ENCODE measurements around the gene ALKBH2. TPM values are rescaled to one million over a fixed set of nuclear protein-coding genes. Genes with fewer than 3 reads are reported as not detected.
A peak's percentile ranks its signal among the peaks of the same experiment; 100 is the strongest.

Gene ALKBH2
- total RNA-seq, 1 donor from 2014 or later = 17.4 TPM

GRCh38 chr12:109134186-109134917, 41.1 kb upstream of the ALKBH2 start:
- no peak overlapping the region for H3K4me3 Mint-ChIP-seq (ENCODE audit: unreplicated experiment)
- no peaks in the 10 kb centered on the region for H3K36me3 Mint-ChIP-seq (ENCODE audit: unreplicated experiment)
- no peak for DNase-seq (ENCODE audit: extremely low spot score, unreplicated experiment)
- peaks cover 16% of the 10 kb centered on the region for H3K9me3 Mint-ChIP-seq (ENCODE audit: unreplicated experiment)
- H3K27ac Mint-ChIP-seq (ENCODE audit: unreplicated experiment) = no peak overlapping the region
- H3K27me3 Mint-ChIP-seq (ENCODE audit: unreplicated experiment) = peaks cover 32% of the 10 kb centered on the region
- TF ChIP-seq, protein P1, sequence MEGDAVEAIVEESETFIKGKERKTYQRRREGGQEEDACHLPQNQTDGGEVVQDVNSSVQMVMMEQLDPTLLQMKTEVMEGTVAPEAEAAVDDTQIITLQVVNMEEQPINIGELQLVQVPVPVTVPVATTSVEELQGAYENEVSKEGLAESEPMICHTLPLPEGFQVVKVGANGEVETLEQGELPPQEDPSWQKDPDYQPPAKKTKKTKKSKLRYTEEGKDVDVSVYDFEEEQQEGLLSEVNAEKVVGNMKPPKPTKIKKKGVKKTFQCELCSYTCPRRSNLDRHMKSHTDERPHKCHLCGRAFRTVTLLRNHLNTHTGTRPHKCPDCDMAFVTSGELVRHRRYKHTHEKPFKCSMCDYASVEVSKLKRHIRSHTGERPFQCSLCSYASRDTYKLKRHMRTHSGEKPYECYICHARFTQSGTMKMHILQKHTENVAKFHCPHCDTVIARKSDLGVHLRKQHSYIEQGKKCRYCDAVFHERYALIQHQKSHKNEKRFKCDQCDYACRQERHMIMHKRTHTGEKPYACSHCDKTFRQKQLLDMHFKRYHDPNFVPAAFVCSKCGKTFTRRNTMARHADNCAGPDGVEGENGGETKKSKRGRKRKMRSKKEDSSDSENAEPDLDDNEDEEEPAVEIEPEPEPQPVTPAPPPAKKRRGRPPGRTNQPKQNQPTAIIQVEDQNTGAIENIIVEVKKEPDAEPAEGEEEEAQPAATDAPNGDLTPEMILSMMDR (IDR thresholded peaks at IDR 0.05) = peak; percentile 49
- H3K4me1 Mint-ChIP-seq (ENCODE audit: unreplicated experiment) = peaks cover 2% of the 10 kb centered on the region

GRCh38 chr12:109131154-109132050, 38.1 kb upstream of the ALKBH2 start:
- H3K27ac Mint-ChIP-seq (ENCODE audit: unreplicated experiment) = no peak overlapping the region
- TF ChIP-seq, protein P1 (IDR thresholded peaks at IDR 0.05) = no peak
- H3K27me3 Mint-ChIP-seq (ENCODE audit: unreplicated experiment) = peaks cover 28% of the 10 kb centered on the region
- no peak overlapping the region for H3K4me3 Mint-ChIP-seq (ENCODE audit: unreplicated experiment)
- peaks cover 2% of the 10 kb centered on the region for H3K4me1 Mint-ChIP-seq (ENCODE audit: unreplicated experiment)
- no peak for DNase-seq (ENCODE audit: extremely low spot score, unreplicated experiment)
- peaks cover 10% of the 10 kb centered on the region for H3K9me3 Mint-ChIP-seq (ENCODE audit: unreplicated experiment)
- no peaks in the 10 kb centered on the region for H3K36me3 Mint-ChIP-seq (ENCODE audit: unreplicated experiment)

DNA sequence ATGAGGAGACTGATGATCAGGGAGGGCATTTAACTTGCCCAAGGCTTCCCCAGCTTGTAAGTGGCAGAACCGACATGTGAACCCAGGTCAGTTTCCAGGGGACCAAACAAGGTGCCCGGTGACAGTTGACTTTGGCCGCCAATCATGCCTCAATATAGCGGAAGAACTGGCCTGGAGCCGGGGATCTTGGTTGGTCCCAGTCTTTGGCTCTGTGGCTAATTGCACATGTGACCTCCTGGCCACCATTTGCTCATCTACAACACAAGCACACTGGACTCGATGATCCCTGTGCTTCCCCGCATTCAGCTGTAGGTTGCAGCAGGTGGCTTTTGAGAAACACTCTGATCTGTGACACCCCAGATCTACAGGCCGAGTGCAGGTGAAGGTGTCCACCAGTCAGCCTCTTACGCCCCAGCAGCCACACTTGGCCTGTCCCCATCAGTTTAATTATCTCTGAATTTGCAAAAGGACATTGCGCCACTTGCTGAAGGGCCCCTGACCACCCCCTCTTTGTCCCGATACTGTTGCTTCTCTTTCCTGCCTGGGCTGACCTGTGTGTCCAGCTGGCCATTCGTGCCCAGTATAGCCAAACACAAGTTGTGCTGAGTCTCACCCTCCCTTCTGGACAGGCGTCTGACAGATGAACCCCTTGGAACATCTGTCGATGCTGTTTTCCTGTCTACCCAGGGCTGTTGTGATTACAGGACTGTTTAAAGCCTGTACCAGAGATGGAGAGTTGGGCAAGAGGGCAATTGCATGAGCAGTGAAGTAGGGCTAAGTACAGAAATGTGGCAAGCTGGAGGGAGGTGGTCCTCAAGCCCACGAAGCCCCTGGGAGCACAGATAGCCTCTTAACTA, 37.3 kb upstream of the ALKBH2 start:
- Mint-ChIP-seq H3K27me3 (ENCODE audit: unreplicated experiment) (peaks cover 27% of the 10 kb centered on the region), H3K36me3 (ENCODE audit: unreplicated experiment) (no peaks in the 10 kb centered on the region), H3K9me3 (ENCODE audit: unreplicated experiment) (peaks cover 5% of the 10 kb centered on the region), H3K4me3 (ENCODE audit: unreplicated experiment) (no peak overlapping the region), H3K27ac (ENCODE audit: unreplicated experiment) (no peak overlapping the region), H3K4me1 (ENCODE audit: unreplicated experiment) (peaks cover 2% of the 10 kb centered on the region)
- TF ChIP-seq, protein P1 (IDR thresholded peaks at IDR 0.05) = no peak
- no peak for DNase-seq (ENCODE audit: extremely low spot score, unreplicated experiment)

DNA sequence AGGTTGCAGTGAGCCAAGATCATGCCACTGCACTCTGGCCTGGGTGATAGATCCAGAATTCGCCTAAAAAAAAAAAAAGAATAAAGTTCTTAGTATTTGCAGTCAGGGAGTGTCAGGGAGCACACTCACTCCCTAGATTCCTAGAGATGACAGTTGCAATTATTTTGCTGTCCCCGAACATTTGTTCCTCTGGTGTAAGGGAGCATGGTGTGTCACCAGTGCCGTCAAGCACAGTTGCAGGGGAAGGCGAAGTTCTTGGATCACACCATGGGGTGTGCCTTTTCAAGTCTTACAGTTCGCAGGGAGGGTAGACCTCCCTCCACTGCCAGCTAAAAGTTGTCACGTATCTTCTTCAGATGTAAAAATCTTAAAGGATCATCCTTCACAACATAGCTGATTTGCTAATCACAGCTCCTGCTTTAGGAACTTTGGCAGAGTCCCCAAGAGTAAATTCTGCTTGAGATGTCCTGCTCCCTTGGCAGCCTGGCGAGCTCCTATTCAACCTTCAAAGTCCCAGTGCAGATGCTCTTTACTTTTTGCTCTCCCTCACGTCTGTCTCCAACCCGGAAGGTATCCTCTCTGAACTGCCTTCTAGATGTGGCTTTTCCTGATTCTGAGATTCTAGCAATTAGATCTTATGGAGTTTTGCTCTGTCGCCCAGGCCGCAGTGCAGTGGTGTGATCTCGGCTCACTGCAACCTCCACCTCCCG, 34.4 kb upstream of the ALKBH2 start:
- H3K9me3 Mint-ChIP-seq (ENCODE audit: unreplicated experiment) = no peaks in the 10 kb centered on the region
- H3K27me3 Mint-ChIP-seq (ENCODE audit: unreplicated experiment) = peaks cover 22% of the 10 kb centered on the region
- H3K4me1 Mint-ChIP-seq (ENCODE audit: unreplicated experiment) = no peaks in the 10 kb centered on the region
- no peak overlapping the region for H3K4me3 Mint-ChIP-seq (ENCODE audit: unreplicated experiment)
- TF ChIP-seq, protein P1 (IDR thresholded peaks at IDR 0.05) = no peak
- no peak for DNase-seq (ENCODE audit: extremely low spot score, unreplicated experiment)
- H3K27ac Mint-ChIP-seq (ENCODE audit: unreplicated experiment) = no peak overlapping the region
- no peaks in the 10 kb centered on the region for H3K36me3 Mint-ChIP-seq (ENCODE audit: unreplicated experiment)
